ENCODE results near the gene MAP1LC3B.
"Not testable (repeated sequence)": the region's sequence is repeated elsewhere in the genome, so short reads cannot be mapped to it uniquely, and the experiment has no call there.

MAP1LC3B gene

DNA sequence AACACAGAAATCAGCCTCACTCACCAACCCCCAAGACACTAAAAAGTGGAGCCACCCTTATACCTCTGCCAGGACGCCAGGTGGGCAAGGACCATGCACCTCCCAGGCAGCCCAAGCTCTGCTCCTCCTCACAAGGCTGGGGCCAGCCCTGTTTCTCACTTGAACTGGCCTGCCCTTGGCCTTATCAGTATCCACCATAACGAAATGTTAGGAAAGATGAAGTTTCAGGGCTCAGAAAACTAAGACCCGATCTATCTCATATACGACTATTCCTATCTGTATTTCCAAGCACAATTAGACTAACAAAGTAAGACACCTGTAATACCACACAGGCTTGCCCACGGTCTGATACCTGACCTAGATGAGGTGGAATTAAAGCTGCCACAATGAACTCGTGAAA, 15.5 kb upstream of the MAP1LC3B start:
- no peak overlapping the region for H3K27ac ChIP-seq (ENCODE audit: low read depth, low read length)

GRCh38 chr16:87379312-87379752, 12.8 kb upstream of the MAP1LC3B start:
- Histone ChIP-seq H3K36me3 (ENCODE audit: control insufficient read depth, low read length) (peaks cover 20% of the 10 kb centered on the region), H3K79me2 (ENCODE audit: control insufficient read depth, low read length) (peaks cover 90% of the 10 kb centered on the region), H4K20me1 (ENCODE audit: control insufficient read depth, insufficient read depth, low read depth, low read length) (peaks cover 21% of the 10 kb centered on the region; the same call in 1 of the 2 replicates), H3K4me1 (ENCODE audit: control insufficient read depth, low read length) (peaks cover 18% of the 10 kb centered on the region)
- not testable (repeated sequence) for H3K9me3 ChIP-seq (ENCODE audit: control insufficient read depth, insufficient read depth, low read length); H3K4me2 ChIP-seq (ENCODE audit: low read length); H3K4me3 ChIP-seq (ENCODE audit: low read length); H3K9me2 ChIP-seq (replicated peaks; ENCODE audit: control insufficient read depth, low read length); H3K27ac ChIP-seq (ENCODE audit: low read depth, low read length); H3K27me3 ChIP-seq (ENCODE audit: control insufficient read depth, low read length); H3F3A ChIP-seq (ENCODE audit: control insufficient read depth, insufficient read depth)

More for the DNA sequence above, 15.5 kb upstream of the MAP1LC3B start:
- Histone ChIP-seq H3K4me2 (ENCODE audit: low read length) (no peak overlapping the region), H3K9me2 (replicated peaks; ENCODE audit: control insufficient read depth, low read length) (no peaks in the 10 kb centered on the region), H3K4me3 (ENCODE audit: low read length) (no peak overlapping the region), H3F3A (ENCODE audit: control insufficient read depth, insufficient read depth) (no peaks in the 10 kb centered on the region), H3K9me3 (ENCODE audit: control insufficient read depth, insufficient read depth, low read length) (no peaks in the 10 kb centered on the region), H3K79me2 (ENCODE audit: control insufficient read depth, low read length) (peaks cover 94% of the 10 kb centered on the region), H4K20me1 (ENCODE audit: control insufficient read depth, insufficient read depth, low read depth, low read length) (peaks cover 15% of the 10 kb centered on the region; the same call in 1 of the 2 replicates), H3K27me3 (ENCODE audit: control insufficient read depth, low read length) (no peaks in the 10 kb centered on the region), H3K4me1 (ENCODE audit: control insufficient read depth, low read length) (peaks cover 9% of the 10 kb centered on the region), H3K36me3 (ENCODE audit: control insufficient read depth, low read length) (peaks cover 21% of the 10 kb centered on the region)
- TF ChIP-seq EZH2phosphoT487 (IDR thresholded peaks at IDR 0.05; ENCODE audit: borderline replicate concordance, low read length), result no peak
- TF ChIP-seq CTCF (IDR thresholded peaks at IDR 0.05; ENCODE audit: low read depth, low read length, poor library complexity, severe bottlenecking), result no peak

DNA sequence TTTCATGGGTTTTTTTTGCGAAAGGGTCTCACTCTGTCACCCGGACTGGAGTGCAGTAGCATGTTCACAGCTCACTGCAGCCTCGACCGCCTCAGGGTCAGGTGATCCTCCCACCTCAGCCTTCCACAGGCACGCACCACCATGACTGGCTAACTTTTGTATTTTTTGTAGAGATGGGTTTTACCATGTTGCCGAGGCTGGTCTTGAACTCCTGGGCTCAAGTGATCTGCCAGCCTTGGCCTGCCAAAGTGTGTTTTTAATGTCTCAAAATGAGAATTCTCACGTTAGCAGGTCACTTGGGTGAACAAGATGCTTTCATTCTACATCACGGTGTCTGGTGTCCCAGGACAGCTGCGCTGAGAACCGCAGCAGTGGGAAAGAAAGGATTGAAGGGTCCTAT, 11.7 kb upstream of the MAP1LC3B start:
- Histone ChIP-seq H3K27me3 (ENCODE audit: control insufficient read depth, low read length) (no peaks in the 10 kb centered on the region), H3K4me3 (ENCODE audit: low read length) (no peak overlapping the region), H3K79me2 (ENCODE audit: control insufficient read depth, low read length) (peaks cover 85% of the 10 kb centered on the region), H3K4me2 (ENCODE audit: low read length) (no peak overlapping the region), H4K20me1 (ENCODE audit: control insufficient read depth, insufficient read depth, low read depth, low read length) (peaks cover 21% of the 10 kb centered on the region; the same call in 1 of the 2 replicates), H3F3A (ENCODE audit: control insufficient read depth, insufficient read depth) (0 out of 2 replicates have a peak, but pooled peaks cover 1% of the 10 kb centered on the region), H3K27ac (ENCODE audit: low read depth, low read length) (no peak overlapping the region), H3K4me1 (ENCODE audit: control insufficient read depth, low read length) (peaks cover 28% of the 10 kb centered on the region), H3K9me3 (ENCODE audit: control insufficient read depth, insufficient read depth, low read length) (no peaks in the 10 kb centered on the region), H3K36me3 (ENCODE audit: control insufficient read depth, low read length) (peaks cover 19% of the 10 kb centered on the region), H3K9me2 (replicated peaks; ENCODE audit: control insufficient read depth, low read length) (no peaks in the 10 kb centered on the region)
- TF ChIP-seq EZH2phosphoT487 (IDR thresholded peaks at IDR 0.05; ENCODE audit: borderline replicate concordance, low read length) (no peak), CTCF (IDR thresholded peaks at IDR 0.05; ENCODE audit: low read depth, low read length, poor library complexity, severe bottlenecking) (no peak)

DNA sequence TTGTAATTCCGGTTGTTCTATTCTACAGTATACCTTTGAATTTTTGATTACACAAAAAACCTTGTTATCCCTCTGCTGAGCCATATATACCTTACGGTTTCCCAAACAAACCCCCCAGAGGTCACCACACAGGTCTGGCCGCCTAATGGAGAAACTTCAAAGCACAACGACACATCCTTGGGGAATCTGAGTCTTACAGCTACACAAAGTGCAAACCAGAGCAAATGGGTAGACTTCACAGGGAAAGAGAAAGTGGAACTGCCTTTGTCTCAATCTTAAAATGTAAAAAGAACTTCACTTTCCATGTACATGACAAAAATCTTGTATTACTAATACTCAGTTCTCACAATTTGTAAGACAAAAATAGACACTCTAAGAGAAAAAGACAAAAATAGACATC, 11.3 kb upstream of the MAP1LC3B start:
- Histone ChIP-seq H3K27me3 (ENCODE audit: control insufficient read depth, low read length) (no peaks in the 10 kb centered on the region), H3K4me3 (ENCODE audit: low read length) (no peak overlapping the region), H3K4me1 (ENCODE audit: control insufficient read depth, low read length) (peaks cover 33% of the 10 kb centered on the region), H4K20me1 (ENCODE audit: control insufficient read depth, insufficient read depth, low read depth, low read length) (peaks cover 21% of the 10 kb centered on the region; the same call in 1 of the 2 replicates), H3K9me3 (ENCODE audit: control insufficient read depth, insufficient read depth, low read length) (no peaks in the 10 kb centered on the region), H3K27ac (ENCODE audit: low read depth, low read length) (no peak overlapping the region), H3K36me3 (ENCODE audit: control insufficient read depth, low read length) (peaks cover 19% of the 10 kb centered on the region), H3K9me2 (replicated peaks; ENCODE audit: control insufficient read depth, low read length) (no peaks in the 10 kb centered on the region), H3K4me2 (ENCODE audit: low read length) (peak overlapping the region; percentile 79), H3K79me2 (ENCODE audit: control insufficient read depth, low read length) (peaks cover 81% of the 10 kb centered on the region), H3F3A (ENCODE audit: control insufficient read depth, insufficient read depth) (0 out of 2 replicates have a peak, but pooled peaks cover 2% of the 10 kb centered on the region)
- TF ChIP-seq EZH2phosphoT487 (IDR thresholded peaks at IDR 0.05; ENCODE audit: borderline replicate concordance, low read length) (no peak), CTCF (IDR thresholded peaks at IDR 0.05; ENCODE audit: low read depth, low read length, poor library complexity, severe bottlenecking) (no peak)

Data from DOHH2 (cell line).